GOT3 (cell line): ENCODE data around the gene ADAMTS12.
A peak's percentile ranks its signal among the peaks of the same experiment; 100 is the strongest.
"Not testable (repeated sequence)": the region's sequence is repeated elsewhere in the genome, so short reads cannot be mapped to it uniquely, and the experiment has no call there.

Experiments
- DNase-seq: peaks from one replicate; lab custom pipeline; 2025; ENCODE audit warnings: mixed read lengths; lab: John Stamatoyannopoulos, UW

The ADAMTS12 gene

DNA sequence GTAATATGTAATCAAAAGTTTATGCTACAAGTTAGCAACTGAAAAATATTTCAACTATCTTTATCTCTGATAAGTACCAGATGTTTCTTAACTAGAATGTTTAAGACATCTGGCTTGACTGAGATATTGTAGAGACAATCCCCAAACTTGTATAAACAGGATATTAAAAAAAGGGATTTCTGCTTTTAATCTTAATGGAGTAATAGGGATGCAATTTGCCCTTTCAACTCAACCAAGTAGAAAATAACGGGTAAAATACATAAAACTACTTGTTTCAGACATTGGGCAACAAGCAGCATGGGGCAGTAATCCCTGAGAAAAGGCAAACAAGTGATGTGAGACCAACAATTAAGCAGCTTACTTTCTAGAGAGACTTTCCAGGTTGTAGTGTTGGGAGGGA, 9.4 kb upstream of the ADAMTS12 start:
- DNase-seq = no peak

DNA sequence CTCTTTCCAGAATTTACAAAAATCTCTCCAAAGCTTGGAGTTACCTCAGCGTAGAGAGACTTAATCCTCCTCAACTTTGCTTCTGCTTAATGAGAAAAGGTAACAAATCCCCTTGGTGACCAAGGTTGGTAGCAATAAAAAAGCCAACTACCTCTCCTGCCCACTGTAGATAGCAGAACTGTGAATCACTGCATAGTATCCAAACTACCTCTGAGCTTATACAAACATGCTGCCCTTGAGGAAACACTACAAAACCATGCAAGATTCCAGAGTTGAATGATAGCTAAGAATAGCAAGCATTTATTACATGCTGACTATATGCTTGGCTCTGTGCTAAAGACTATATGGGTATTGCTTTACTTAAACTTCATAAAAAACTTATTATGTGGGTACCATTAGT, 2.8 kb upstream of the ADAMTS12 start:
- no peak for DNase-seq

DNA sequence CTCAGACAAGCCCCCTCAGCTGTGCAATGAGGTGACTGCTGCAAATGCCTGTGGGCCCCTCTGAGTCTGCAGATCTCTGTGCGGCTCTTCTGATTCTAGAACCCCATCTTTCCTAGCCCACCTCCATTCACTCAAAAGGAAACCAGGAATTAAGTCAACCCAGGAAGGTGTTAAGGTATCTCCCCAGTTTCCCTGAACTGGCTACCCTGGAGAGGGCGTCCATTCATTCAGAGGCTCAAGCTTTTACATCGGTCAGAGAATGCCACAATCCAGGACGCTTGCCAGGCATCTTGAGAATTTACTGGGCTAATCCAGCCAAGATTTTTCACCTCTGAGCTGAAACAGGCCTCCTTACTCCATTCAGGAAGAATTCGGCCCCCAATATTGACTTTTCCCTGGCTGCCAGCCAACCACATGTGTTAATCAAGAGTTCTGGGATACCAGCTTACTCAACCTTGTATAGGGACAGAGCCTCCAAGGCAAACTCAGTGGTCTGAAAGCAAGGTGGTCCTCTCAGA, 889 bp upstream of the ADAMTS12 start:
- peak; percentile 11 for DNase-seq

DNA sequence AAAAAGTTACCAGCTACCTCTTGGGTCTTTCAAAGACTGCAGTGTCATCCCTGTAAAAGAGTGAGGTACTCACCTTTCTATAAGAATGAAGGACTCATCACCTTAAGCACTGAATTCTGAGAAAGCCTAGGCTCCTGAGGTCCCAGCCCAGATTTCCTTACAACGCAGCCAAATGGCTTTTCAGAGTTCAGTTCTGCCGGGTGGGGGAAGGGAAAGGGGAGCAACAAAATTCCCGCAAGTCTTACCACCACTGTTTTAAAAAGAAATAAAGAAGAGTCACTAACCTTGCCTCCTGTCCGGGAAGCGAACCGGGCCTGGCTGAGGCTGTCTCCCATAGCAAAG, 373 bp downstream of the ADAMTS12 start:
- DNase-seq = no peak

GRCh38 chr5:33890131-33891032, 1.4 kb downstream of the ADAMTS12 start:
- DNase-seq = peak; percentile 0

DNA sequence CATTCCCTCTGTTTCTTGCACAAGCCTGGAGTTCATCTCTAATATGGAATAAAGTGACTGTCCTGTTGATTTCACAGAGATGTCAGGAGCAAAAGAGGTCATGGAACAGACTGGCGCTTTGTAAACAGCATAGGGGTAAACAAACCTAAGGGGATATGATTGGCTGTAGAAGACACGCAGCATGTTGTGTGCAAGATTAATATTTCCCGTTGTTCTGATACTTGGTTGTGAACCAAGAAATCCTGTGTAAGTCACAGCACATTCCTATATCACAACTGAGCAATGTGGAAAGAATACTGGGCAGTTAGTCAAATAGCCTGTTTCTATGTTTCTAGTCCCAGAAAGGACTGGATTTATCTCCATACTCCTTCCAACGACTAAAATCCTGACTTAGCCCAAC, 3.2 kb downstream of the ADAMTS12 start:
- DNase-seq = no peak

GRCh38 chr5:33887268-33887667, 4.5 kb downstream of the ADAMTS12 start:
- DNase-seq = no peak

- DNase-seq = no peak
Observed at GRCh38 chr5:33886283-33886682, 5.5 kb downstream of the ADAMTS12 start.

DNA sequence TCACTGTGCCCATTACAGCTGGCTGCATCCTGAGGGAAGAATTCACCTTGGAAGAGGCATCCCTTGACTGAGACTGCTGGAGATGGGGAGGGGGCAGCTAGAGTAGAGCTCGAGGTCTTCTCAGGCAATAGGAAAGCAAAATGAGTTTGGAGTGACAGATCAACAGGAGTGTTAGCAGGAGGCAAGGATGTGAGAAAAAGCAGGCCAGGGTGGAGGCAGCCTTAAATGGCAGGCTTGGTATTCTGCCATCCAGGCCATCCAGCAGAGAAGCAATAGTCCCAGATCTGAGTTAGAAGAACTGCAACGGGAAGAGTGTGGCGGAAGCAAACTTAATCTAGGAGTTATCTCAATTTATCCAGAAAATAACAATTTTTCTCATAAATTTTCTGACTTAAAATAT, 6.1 kb downstream of the ADAMTS12 start:
- DNase-seq = no peak

GRCh38 chr5:33883482-33883881, 8.3 kb downstream of the ADAMTS12 start:
- no peak for DNase-seq

DNA sequence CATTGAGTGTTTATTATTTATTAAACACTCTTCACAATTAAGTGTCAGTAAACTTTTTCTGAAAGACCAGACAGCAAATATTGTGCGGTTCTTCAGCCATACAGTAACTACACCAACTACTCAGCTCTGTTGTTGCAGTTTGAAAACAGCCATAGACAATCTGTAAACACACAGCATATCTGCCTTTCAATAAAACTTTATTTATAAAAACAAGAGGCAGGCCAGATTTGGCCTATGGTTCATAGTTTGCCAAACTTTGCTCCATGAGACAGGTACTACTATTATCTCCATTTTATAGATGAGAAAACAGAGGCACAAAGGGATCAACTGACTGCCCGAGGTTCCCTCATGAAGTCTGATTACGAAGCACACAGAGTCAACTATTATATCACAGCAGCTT, 11.5 kb downstream of the ADAMTS12 start:
- DNase-seq = no peak

GRCh38 chr5:33877449-33877848, 14.3 kb downstream of the ADAMTS12 start:
- DNase-seq = no peak

- no peak for DNase-seq
Observed at GRCh38 chr5:33867241-33867640, 24.5 kb downstream of the ADAMTS12 start.

- DNase-seq = not testable (repeated sequence)
Observed at GRCh38 chr5:33859177-33859576, 32.6 kb downstream of the ADAMTS12 start.

DNA sequence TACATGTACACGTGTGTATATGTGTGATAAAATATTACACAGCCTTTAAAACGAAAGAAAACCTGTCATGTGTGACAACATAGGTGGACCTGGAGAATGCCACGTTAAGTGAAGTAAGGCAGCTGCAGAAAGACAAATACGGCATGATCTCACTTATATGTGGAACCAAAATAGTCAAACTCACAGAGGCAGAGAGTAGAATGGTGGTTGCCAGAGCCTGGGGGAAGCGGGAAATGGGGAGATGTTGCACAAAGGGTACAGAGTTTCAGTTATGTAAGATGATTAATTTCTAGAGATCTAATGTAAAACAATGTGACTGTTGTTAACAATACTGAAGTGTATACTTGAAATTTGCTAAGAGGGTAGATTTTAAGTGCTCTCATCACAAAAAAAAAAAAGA, 34.8 kb downstream of the ADAMTS12 start:
- DNase-seq = no peak

- DNase-seq = no peak
Observed at GRCh38 chr5:33855396-33855795, 36.4 kb downstream of the ADAMTS12 start.

DNA sequence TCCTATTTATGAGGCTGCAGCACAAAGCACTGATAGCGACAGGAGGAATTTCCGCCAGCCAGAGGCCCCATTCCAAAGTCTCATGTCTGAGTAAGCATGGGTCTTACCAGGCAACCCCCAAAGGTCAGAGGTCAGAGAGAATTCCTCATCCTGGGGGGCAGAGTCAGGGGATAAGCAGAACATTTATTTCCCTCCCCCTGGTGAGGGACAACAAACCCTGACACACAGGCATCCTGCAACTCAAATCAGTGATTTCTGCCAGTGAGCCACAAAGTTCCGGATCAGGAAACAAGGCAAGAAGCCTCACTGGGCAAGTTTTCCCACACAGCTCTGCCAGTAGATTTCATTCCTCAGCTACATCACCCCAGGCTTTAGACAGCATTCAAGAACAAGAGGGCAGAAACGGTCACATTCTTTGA, 37.0 kb downstream of the ADAMTS12 start:
- DNase-seq = no peak

DNA sequence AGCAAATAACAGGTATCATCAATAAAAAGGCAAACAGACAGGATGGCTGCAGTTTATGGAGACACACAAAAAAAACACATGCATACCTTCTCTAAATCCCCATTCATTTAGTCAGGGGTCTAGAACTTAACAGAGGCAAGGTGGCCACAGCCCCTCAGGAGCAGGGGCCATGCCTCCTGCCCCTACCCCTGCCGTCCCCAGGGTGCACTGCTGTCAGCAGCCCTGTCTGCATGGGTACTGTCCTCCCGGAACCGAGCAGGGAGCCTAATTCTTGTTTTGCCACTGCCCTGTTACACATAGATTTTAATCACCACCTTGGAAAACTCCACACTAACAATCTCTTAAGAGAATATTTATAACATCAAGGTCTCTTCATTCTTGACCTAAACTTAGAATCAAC, 39.0 kb downstream of the ADAMTS12 start:
- DNase-seq = no peak

- DNase-seq = no peak
Observed at GRCh38 chr5:33852319-33852718, 39.5 kb downstream of the ADAMTS12 start.

DNA sequence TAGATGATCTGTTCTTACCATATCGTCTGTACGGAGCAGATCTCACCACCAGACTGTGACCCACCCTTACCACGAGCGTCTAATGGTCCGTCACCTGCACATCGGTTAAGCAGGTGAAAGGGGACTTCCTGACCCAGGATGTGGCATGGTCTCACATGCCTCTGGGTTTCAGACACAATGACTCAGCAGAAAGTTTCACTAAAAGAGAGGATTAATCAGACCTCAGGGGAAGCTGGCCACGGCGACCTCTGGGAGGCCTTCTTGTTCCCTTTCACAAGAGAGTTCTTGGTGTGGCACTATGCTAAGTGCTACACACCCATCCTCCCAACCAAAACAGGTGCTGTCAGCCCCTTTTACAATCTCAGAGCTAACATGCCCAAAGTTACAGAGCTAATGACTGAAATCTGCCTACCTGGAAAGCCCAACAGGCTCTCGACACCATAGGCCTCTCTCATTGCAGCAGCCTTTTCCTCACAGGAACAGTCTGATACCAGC, 41.6 kb downstream of the ADAMTS12 start:
- no peak for DNase-seq

DNA sequence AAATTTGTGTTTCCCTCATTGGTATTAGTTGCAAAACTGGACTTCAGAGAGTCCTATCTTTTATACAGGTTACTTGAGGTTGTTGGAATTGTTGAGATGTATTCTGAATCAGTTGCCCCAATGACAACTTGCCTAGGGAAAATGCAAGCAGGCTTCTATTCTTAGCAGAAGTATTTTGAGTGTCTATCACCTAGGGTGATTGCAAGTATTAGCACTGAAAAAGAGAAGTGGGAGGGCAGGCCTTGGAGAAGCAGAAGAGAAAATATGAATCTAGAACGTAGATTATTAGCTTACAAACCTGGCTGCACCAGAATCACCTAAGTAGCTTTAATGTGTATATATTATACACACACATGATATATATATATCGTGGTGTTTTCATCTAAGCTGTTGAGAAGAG, 43.2 kb downstream of the ADAMTS12 start:
- DNase-seq = no peak

- no peak for DNase-seq
Observed at GRCh38 chr5:33846851-33847250, 44.9 kb downstream of the ADAMTS12 start.

DNA sequence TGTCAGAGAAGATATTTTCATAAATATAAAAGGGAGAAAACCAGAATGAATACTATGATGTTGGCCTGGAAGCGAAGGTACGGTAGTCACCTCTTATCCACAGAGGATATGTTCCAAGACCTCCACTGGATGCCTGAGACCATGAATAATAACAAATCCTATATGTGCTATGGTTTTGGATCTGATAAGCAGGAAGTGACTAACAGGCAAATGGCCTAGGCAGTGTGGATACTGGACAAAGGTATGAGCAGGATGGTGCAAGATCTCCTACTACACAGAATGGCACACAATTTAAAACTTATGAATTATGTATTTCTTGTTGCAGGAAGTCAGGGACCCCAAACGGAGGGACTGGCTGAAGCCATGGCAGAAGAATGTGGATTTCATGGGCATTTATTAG, 48.2 kb downstream of the ADAMTS12 start:
- no peak for DNase-seq

GRCh38 chr5:33842456-33842855, 49.3 kb downstream of the ADAMTS12 start:
- no peak for DNase-seq
